ENCODE measurements around the gene HTR1D. TPM values are rescaled to one million over a fixed set of nuclear protein-coding genes. Genes with fewer than 3 reads are reported as not detected.

The HTR1D gene
- total RNA-seq, 4 donors from 2014 or later: 0.46 TPM; not detected in 3

GRCh38 chr1:23166854-23167253, 50.4 kb downstream of the HTR1D start:
- no peak for ATAC-seq
- H3K36me3 ChIP-seq: no peaks in the 10 kb centered on the region
- H3K9me3 ChIP-seq: no peaks in the 10 kb centered on the region
- peaks cover 0 to 69% (median 9%) of the 10 kb centered on the region in 3 donors for H3K4me1 ChIP-seq
- peak overlapping the region; percentile 88 to 97 (median 95) for H3K27ac ChIP-seq
- peak in 2 of 4 experiments; percentile 7 to 10 for TF ChIP-seq CTCF (IDR thresholded peaks at IDR 0.05)
- TF ChIP-seq POLR2A (IDR thresholded peaks at IDR 0.05): no peak
- TF ChIP-seq POLR2AphosphoS5 (IDR thresholded peaks at IDR 0.05): no peak
- TF ChIP-seq EP300 (IDR thresholded peaks at IDR 0.05): no peak
- H3K27me3 ChIP-seq: no peaks in the 10 kb centered on the region
- H3K4me3 ChIP-seq: peak overlapping the region; percentile 78 to 86

GRCh38 chr1:23163395-23163794, 53.9 kb downstream of the HTR1D start:
- Histone ChIP-seq H3K27me3 (no peaks in the 10 kb centered on the region), H3K4me3 (no peak overlapping the region), H3K36me3 (no peaks in the 10 kb centered on the region), H3K9me3 (no peaks in the 10 kb centered on the region), H3K27ac (no peak overlapping the region), H3K4me1 (peaks cover 0 to 63% (median 6%) of the 10 kb centered on the region in 3 donors)
- ATAC-seq: no peak
- TF ChIP-seq CTCF (IDR thresholded peaks at IDR 0.05) (no peak), EP300 (IDR thresholded peaks at IDR 0.05) (no peak), POLR2AphosphoS5 (IDR thresholded peaks at IDR 0.05) (no peak), POLR2A (IDR thresholded peaks at IDR 0.05) (no peak)
- 34 to 70% methylated on average over 2 to 3 of the region's 3 CpGs for WGBS, 2 donors (ENCODE audit: low coverage in 1 of 2)

- Histone ChIP-seq H3K4me3 (no peak overlapping the region), H3K4me1 (peaks cover 0 to 71% (median 0%) of the 10 kb centered on the region in 3 donors), H3K9me3 (no peaks in the 10 kb centered on the region), H3K27ac (no peak overlapping the region), H3K36me3 (no peaks in the 10 kb centered on the region), H3K27me3 (no peaks in the 10 kb centered on the region)
- WGBS, 2 donors (ENCODE audit: low coverage in 1 of 2): 82 to 89% methylated on average over 3 to 5 of the region's 5 CpGs
- no peak for ATAC-seq
- TF ChIP-seq POLR2A (IDR thresholded peaks at IDR 0.05): no peak
- TF ChIP-seq POLR2AphosphoS5 (IDR thresholded peaks at IDR 0.05): no peak
- TF ChIP-seq EP300 (IDR thresholded peaks at IDR 0.05): no peak
- no peak for TF ChIP-seq CTCF (IDR thresholded peaks at IDR 0.05)
These were observed 57.1 kb downstream of the HTR1D start for GRCh38 chr1:23159963-23160877.

GRCh38 chr1:23156940-23157339, 60.4 kb downstream of the HTR1D start:
- TF ChIP-seq EP300 (IDR thresholded peaks at IDR 0.05) (no peak), CTCF (IDR thresholded peaks at IDR 0.05) (no peak), POLR2A (IDR thresholded peaks at IDR 0.05) (no peak)
- Histone ChIP-seq H3K27ac (no peak overlapping the region), H3K36me3 (no peaks in the 10 kb centered on the region), H3K27me3 (no peaks in the 10 kb centered on the region), H3K9me3 (no peaks in the 10 kb centered on the region), H3K4me1 (peaks cover 0 to 67% (median 0%) of the 10 kb centered on the region in 3 donors), H3K4me3 (no peak overlapping the region)
- ATAC-seq: no peak
- WGBS, 2 donors (ENCODE audit: low coverage in 1 of 2): 90 to 100% methylated on average over 1 to 4 of the region's 4 CpGs
